Activated CD8-positive, alpha-beta memory T cell treated with anti-CD3 and anti-CD28 coated beads for 1 hour (primary cell): ENCODE measurements around the gene MYO7B.
A peak's percentile ranks its signal among the peaks of the same experiment; 100 is the strongest.

Experiments used
- DNase-seq, 2 donors: peaks; one replicate each; pipeline ENCODE4 v3.0.0-alpha.2; 2020; ENCODE audit warnings: low read depth in 1 of 2; ENCODE audit errors: extremely low read depth in 1 of 2

Gene MYO7B

GRCh38 chr2:127646487-127647241 is 111.2 kb downstream of the MYO7B start:
- DNase-seq: no peak

- no peak for DNase-seq
These were observed 112.0 kb downstream of the MYO7B start for GRCh38 chr2:127647242-127648190.

GRCh38 chr2:127648321-127648720 is 112.8 kb downstream of the MYO7B start:
- no peak for DNase-seq

- no peak for DNase-seq
These were observed 113.7 kb downstream of the MYO7B start for GRCh38 chr2:127649100-127649611.

GRCh38 chr2:127649684-127650040 is 114.2 kb downstream of the MYO7B start:
- DNase-seq: peak; percentile 67 to 79

GRCh38 chr2:127650041-127650784 is 114.7 kb downstream of the MYO7B start:
- no peak for DNase-seq

GRCh38 chr2:127650785-127651380 is 115.4 kb downstream of the MYO7B start:
- DNase-seq: no peak

GRCh38 chr2:127651381-127651809 is 115.9 kb downstream of the MYO7B start:
- DNase-seq: no peak

- no peak for DNase-seq
These were observed 116.6 kb downstream of the MYO7B start for GRCh38 chr2:127651971-127652550.

GRCh38 chr2:127652786-127653357 is 117.4 kb downstream of the MYO7B start:
- DNase-seq: no peak

- DNase-seq: no peak
These were observed 118.1 kb downstream of the MYO7B start for GRCh38 chr2:127653421-127654083.

- no peak for DNase-seq
These were observed 118.8 kb downstream of the MYO7B start for GRCh38 chr2:127654084-127654837.

GRCh38 chr2:127654838-127655175 is 119.3 kb downstream of the MYO7B start:
- DNase-seq: no peak

- DNase-seq: no peak
These were observed 120.0 kb downstream of the MYO7B start for GRCh38 chr2:127655209-127656073.

GRCh38 chr2:127656569-127657231 is 121.2 kb downstream of the MYO7B start:
- DNase-seq: no peak

GRCh38 chr2:127657232-127657595 is 121.7 kb downstream of the MYO7B start:
- no peak for DNase-seq

- no peak for DNase-seq
These were observed 122.7 kb downstream of the MYO7B start for GRCh38 chr2:127658146-127658545.
